HepG2 (cell line): ENCODE results near the gene ARRDC1. TPM values are rescaled to one million over a fixed set of nuclear protein-coding genes. Genes with fewer than 3 reads are reported as not detected.

Experiments
- FOXK2 ChIP-seq: fragments of 450-650 bp; IDR thresholded peaks from 2 replicates; pipeline ENCODE4 v1.6.1; 2016
- HNRNPK ChIP-seq: fragments of 200-400 bp; formaldehyde crosslinking; IDR thresholded peaks from 2 replicates; pipeline ENCODE4 v1.6.1; 2018; ENCODE audit warnings: low read length, low read depth, moderate library complexity, mild to moderate bottlenecking; ENCODE audit not compliant: poor library complexity, severe bottlenecking
- MTF2 ChIP-seq: sonication (generic); formaldehyde crosslinking; IDR thresholded peaks from 2 replicates; pipeline ENCODE4 v1.5.0; 2020; ENCODE audit warnings: missing genetic modification reagents, borderline replicate concordance
- PHF5A ChIP-seq: IDR thresholded peaks from one replicate; pipeline ENCODE4 v1.6.1; 2018; ENCODE audit warnings: low read depth, missing genetic modification reagents; ENCODE audit not compliant: unreplicated experiment
- PRDM4 ChIP-seq: sonication (generic); formaldehyde crosslinking; IDR thresholded peaks from 2 replicates; pipeline ENCODE4 v1.9.0; 2021; ENCODE audit warnings: missing genetic modification reagents, borderline replicate concordance
- SRY ChIP-seq: sonication (generic); formaldehyde crosslinking; IDR thresholded peaks from 2 replicates; pipeline ENCODE4 v1.8.0; 2022; ENCODE audit warnings: mild to moderate bottlenecking, missing genetic modification reagents
- THAP9 ChIP-seq: sonication (generic); formaldehyde crosslinking; IDR thresholded peaks from 2 replicates; pipeline ENCODE4; 2020; ENCODE audit warnings: missing genetic modification reagents, mild to moderate bottlenecking, borderline replicate concordance
- ZBTB10 ChIP-seq: sonication (generic); formaldehyde crosslinking; IDR thresholded peaks from 2 replicates; pipeline ENCODE4 v1.4.0; 2020; ENCODE audit warnings: missing genetic modification reagents, borderline replicate concordance
- ZBTB14 ChIP-seq: sonication (generic); formaldehyde crosslinking; IDR thresholded peaks from 2 replicates; pipeline ENCODE4 v1.4.0; 2020; ENCODE audit warnings: missing genetic modification reagents
- ZNF121 ChIP-seq: sonication (generic); formaldehyde crosslinking; IDR thresholded peaks from 2 replicates; pipeline ENCODE4 v1.5.0; 2020; ENCODE audit warnings: mild to moderate bottlenecking, missing genetic modification reagents
- ZNF180 ChIP-seq: sonication (generic); formaldehyde crosslinking; IDR thresholded peaks from 2 replicates; pipeline ENCODE4 v1.4.0; 2020; ENCODE audit warnings: low read depth, missing genetic modification reagents, borderline replicate concordance
- ZNF232 ChIP-seq: sonication (generic); formaldehyde crosslinking; IDR thresholded peaks from 2 replicates; pipeline ENCODE4 v1.4.0; 2020; ENCODE audit warnings: missing genetic modification reagents, borderline replicate concordance
- ZNF234 ChIP-seq: sonication (generic); formaldehyde crosslinking; conservative IDR thresholded peaks from 2 replicates; pipeline ENCODE4 v1.5.1; 2020; ENCODE audit warnings: mild to moderate bottlenecking, missing genetic modification reagents
- ZNF343 ChIP-seq: sonication (generic); formaldehyde crosslinking; IDR thresholded peaks from 2 replicates; pipeline ENCODE4 v1.4.0; 2020; ENCODE audit warnings: mild to moderate bottlenecking, missing genetic modification reagents
- ZNF556 ChIP-seq: sonication (generic); formaldehyde crosslinking; IDR thresholded peaks from 2 replicates; pipeline ENCODE4 v1.4.0; 2020; ENCODE audit warnings: mild to moderate bottlenecking, missing genetic modification reagents, borderline replicate concordance
- ZNF607 ChIP-seq: sonication (generic); formaldehyde crosslinking; IDR thresholded peaks from 2 replicates; pipeline ENCODE4 v1.5.1; 2020; ENCODE audit warnings: missing genetic modification reagents, mild to moderate bottlenecking, borderline replicate concordance
- polyA plus RNA-seq, 8 experiments: library from polyadenylated mRNA; depleted of rRNA in 3 of 8; stranded (reverse) in 7 of 8; unstranded in 1 of 8; fragments of >200 nt; fragmentation: Illumina TruSeq in 4 of 8; extraction: Trizol in 4 of 8; gene quantifications; 2 replicates each; pipeline versions ENCODE4 v1.2.1 to v1.2.3, GENCODE V29; 2011 to 2016; ENCODE audit warnings: low read depth in 4 of 8, missing spikeins in 1 of 8, mixed read lengths in 1 of 8; ENCODE audit not compliant: insufficient read depth in 1 of 8
- total RNA-seq, 5 experiments: library from RNA; depleted of rRNA; stranded (reverse); fragments of >200 nt; fragmentation: Illumina TruSeq; extraction: Trizol; gene quantifications; 2 replicates each; pipeline ENCODE4 v1.2.3, GENCODE V29; 2016; ENCODE audit warnings: low read depth in 1 of 5

The ARRDC1 gene
- total and polyA plus RNA-seq, 2 of the 13 experiments (the other 11 are each of a cell fraction or from before 2014, with no cell fraction given), result 21.7 to 44.4 TPM

DNA sequence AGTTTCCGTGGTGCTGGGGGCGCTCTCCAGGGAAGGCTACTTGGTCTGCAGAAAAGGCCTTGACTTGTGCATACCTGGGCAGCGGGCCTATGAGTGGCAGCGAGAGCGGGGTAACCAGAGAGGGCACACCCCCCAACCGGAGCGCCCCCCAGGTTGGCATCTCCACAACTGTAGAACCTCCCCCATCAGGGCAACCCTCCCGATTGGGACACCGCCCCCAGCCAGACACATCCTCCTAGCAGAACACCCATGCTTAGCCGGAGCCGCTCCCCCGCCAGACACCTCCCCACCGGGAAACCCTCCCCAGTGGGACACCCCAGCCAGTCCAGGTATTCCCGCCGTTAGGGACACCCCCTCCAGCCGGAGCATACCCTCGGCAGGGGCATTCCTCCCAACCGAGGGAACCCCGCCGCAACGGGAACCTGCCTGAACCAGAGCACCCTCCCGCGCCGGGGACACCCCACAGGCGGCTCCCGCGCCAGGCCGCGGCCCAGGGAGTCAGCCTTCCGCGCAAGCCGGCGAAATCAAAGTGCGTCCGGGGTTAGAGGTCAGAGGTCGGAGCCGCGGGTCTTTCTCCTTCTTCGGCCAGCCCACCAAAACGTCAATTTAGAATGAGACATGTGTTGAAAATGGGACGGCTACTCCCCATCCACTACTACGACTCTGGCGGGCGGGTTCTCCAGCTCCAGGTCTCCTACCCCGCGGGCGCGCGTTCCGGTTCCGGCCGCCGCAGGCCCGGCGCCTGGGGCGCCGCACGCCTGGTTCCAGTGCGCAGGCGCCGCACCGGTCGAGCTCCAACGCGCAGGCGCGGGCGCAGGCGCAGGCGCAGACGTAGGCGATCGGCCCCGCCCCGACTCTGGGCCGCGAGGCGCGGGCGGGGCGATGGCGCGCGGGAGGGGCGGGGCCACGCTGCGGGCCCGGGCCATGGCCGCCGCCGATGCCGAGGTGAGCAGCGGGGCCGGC, 12.9 kb downstream of the ARRDC1 start, which contains the start of gene EHMT1 (continued):
- TF ChIP-seq HNRNPK (no peak), ZBTB10 (no peak), FOXK2 (no peak), ZNF556 (no peak; the same call in 1 of the 2 replicates), PRDM4 (CRISPR knock-in tag) (no peak), ZNF232 (no peak; the same call in 1 of the 2 replicates), MTF2 (no peak), THAP9 (CRISPR knock-in tag) (peak; percentile 73), PHF5A (CRISPR knock-in tag) (no peak), ZNF607 (CRISPR knock-in tag) (no peak), ZBTB14 (no peak), ZNF343 (CRISPR knock-in tag) (0 out of 2 replicates have a peak, but pooled peaks have one; percentile 29), SRY (CRISPR knock-in tag) (peak; percentile 90), ZNF121 (CRISPR knock-in tag) (no peak), ZNF234 (CRISPR knock-in tag) (no peak), ZNF180 (CRISPR knock-in tag) (no peak)
